ENCODE measurements around the gene SLC22A16. TPM values are rescaled to one million over a fixed set of nuclear protein-coding genes. Genes with fewer than 3 reads are reported as not detected.

SLC22A16 gene
- total and polyA plus RNA-seq, 2 of the 13 experiments (the other 11 are each of a cell fraction or from before 2014, with no cell fraction given): 0.04 TPM; not detected in 1

DNA sequence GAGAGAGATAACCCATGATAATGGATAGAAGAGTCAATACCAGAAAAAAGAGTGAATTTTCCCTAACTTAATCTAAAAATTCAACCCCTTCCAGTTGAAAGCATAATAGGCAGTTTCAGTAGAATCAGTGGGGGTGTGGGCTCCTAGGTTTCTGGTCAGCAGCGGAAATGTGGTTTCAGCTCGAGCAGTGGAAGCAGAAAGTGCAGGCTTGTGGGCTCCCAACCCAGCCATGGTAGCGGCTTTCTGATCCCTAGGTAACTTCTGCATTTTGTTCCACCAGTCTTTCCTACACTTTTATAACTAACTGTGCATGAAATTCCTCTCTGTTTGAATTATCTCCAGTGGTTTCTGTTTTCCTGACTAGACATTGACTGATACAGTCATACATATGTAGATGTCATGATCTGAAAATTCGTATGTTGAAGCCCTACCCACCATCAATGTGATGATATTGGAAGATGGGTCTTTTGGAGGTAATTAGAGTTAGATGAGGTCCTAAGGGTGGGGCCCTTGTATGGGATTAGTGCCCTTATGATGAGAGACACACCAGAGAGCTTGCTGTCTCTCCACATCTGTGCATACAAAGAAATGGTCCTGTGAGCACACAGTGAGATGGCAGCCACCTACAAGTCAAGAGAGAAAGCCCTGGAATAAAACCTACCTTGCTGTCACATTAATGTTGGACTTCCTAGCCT lies 54.5 kb downstream of the SLC22A16 start:
- DNase-seq (ENCODE audit: low spot score) (no peak), FAIRE-seq (no peak), ATAC-seq (no peak)
- POLR2A ChIA-PET: no interaction called here
- intact Hi-C loops (cut with micrococcal nuclease; ENCODE audit: unreplicated experiment) (no loop called here), in situ Hi-C loops (cut with HindIII; ENCODE audit: extremely low pct_ligation_motif_present, low pct_unique_long_range_greater_than_20kb) (no loop called here)
- H3K9ac ChIP-seq (ENCODE audit: insufficient read depth, low read depth, low read length): no peak overlapping the region
- CTCF ChIA-PET (ENCODE audit: low intra/inter-chr PET ratio, low total read pairs): no interaction called here
- H3K4me2 ChIP-seq (ENCODE audit: low read depth, low read length): no peak overlapping the region
- H4K20me1 ChIP-seq (ENCODE audit: insufficient read depth, low read length): no peaks in the 10 kb centered on the region
- WGBS (ENCODE audit: low lambda C conversion rate): 75% methylated on average over 4 of the region's 4 CpGs
- no peaks in the 10 kb centered on the region; the same call in 1 of the 2 replicates for H3K9me3 ChIP-seq (ENCODE audit: low read length)
- no peaks in the 10 kb centered on the region for H3K27me3 ChIP-seq (ENCODE audit: control insufficient read depth in 1 of 2, insufficient read depth in 2 of 2, low read length in 2 of 2)
- H3K4me3 ChIP-seq (replicated peaks in 1 of 3; ENCODE audit: insufficient read depth in 1 of 3, low read depth in 2 of 3, low read length in 3 of 3): no peak overlapping the region
- H3K79me2 ChIP-seq (ENCODE audit: insufficient read depth, low read length): no peaks in the 10 kb centered on the region
- no peak overlapping the region for H3K27ac ChIP-seq (ENCODE audit: extremely low read length, insufficient read depth, low read length)
- H3K4me1 ChIP-seq (ENCODE audit: insufficient read depth, low read length): peaks cover 31% of the 10 kb centered on the region
- TF ChIP-seq ATAD3A (CRISPR knock-in tag; IDR thresholded peaks at IDR 0.05) (no peak), ZNF264 (CRISPR knock-in tag; IDR thresholded peaks at IDR 0.05) (peak; percentile 99)
- no peak overlapping the region for H2AFZ ChIP-seq (ENCODE audit: low read length)
- no peaks in the 10 kb centered on the region for H3K36me3 ChIP-seq (replicated peaks in 1 of 2; ENCODE audit: control insufficient read depth in 1 of 2, insufficient read depth in 2 of 2, low read length in 2 of 2)
- BruUV-seq (replicated peaks): no TSS peak

DNA sequence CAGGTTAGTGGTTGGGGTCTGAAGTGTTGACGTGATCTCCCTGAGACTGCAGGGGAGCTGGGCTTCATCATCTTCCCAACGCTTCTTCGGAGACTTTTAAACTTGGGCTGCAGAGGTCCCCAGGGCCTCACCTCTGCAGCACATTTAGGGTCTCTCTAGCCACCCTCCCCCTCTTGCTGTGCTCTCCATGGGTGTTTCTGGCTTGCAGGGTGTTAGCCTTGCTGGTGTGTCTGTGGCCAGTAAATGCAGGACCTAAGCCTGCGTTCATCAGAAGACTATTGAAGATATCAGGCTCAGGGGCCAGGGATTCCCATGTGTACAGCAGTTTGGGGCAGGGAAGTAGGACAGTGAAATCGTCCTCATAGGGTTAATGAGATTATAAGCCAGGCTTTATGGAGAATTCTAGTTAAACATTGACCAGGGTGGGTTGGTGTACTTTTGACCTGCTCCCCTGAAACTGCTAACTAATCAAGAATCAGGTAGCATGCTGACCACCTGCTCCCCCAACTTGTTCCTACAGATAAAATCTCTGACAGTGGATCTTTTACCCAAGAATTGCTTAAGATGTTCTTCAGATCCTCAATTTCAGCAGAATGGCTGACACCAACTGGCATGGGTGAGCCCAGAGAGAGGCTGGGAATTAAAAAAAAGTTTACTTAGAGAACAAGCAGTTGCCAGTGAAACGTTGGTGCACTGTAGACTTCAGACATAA lies 57.2 kb downstream of the SLC22A16 start:
- Histone ChIP-seq H2AFZ (ENCODE audit: low read length) (peak overlapping the region; percentile 88), H3K27ac (ENCODE audit: extremely low read length, insufficient read depth, low read length) (peak overlapping the region; percentile 85), H3K27me3 (ENCODE audit: control insufficient read depth in 1 of 2, insufficient read depth in 2 of 2, low read length in 2 of 2) (no peaks in the 10 kb centered on the region; a peak in 1 of 5 replicates), H3K36me3 (replicated peaks in 1 of 2; ENCODE audit: control insufficient read depth in 1 of 2, insufficient read depth in 2 of 2, low read length in 2 of 2) (no peaks in the 10 kb centered on the region), H3K79me2 (ENCODE audit: insufficient read depth, low read length) (no peaks in the 10 kb centered on the region), H4K20me1 (ENCODE audit: insufficient read depth, low read length) (no peaks in the 10 kb centered on the region), H3K4me3 (replicated peaks in 1 of 3; ENCODE audit: insufficient read depth in 1 of 3, low read depth in 2 of 3, low read length in 3 of 3) (peak overlapping the region; percentile 10 to 65 (median 42)), H3K4me2 (ENCODE audit: low read depth, low read length) (peak overlapping the region; percentile 99), H3K9ac (ENCODE audit: insufficient read depth, low read depth, low read length) (peak overlapping the region; percentile 58), H3K9me3 (ENCODE audit: low read length) (no peaks in the 10 kb centered on the region; the same call in 1 of the 2 replicates), H3K4me1 (ENCODE audit: insufficient read depth, low read length) (peaks cover 43% of the 10 kb centered on the region)
- intact Hi-C loops (cut with micrococcal nuclease; ENCODE audit: unreplicated experiment): no loop called here
- no TSS peak for BruUV-seq (replicated peaks)
- FAIRE-seq (peak; percentile 90), ATAC-seq (peak; percentile 63), DNase-seq (ENCODE audit: low spot score) (peak; percentile 77)
- in situ Hi-C loops (cut with HindIII; ENCODE audit: extremely low pct_ligation_motif_present, low pct_unique_long_range_greater_than_20kb): no loop called here
- POLR2A ChIA-PET: no interaction called here
- WGBS (ENCODE audit: low lambda C conversion rate): 33% methylated on average over 5 of the region's 6 CpGs
- CTCF ChIA-PET (ENCODE audit: low intra/inter-chr PET ratio, low total read pairs): no interaction called here
- TF ChIP-seq CTCF (CRISPR knock-in tag; IDR thresholded peaks at IDR 0.05): no peak
- peak; percentile 41; the same call in 1 of the 2 replicates for TF ChIP-seq KLF6 (CRISPR knock-in tag; IDR thresholded peaks at IDR 0.05)
- TF ChIP-seq SOX13 (IDR thresholded peaks at IDR 0.05): no peak
- TF ChIP-seq SOX13 (CRISPR knock-in tag; conservative IDR thresholded peaks at IDR 0.05 in 1 of 2, IDR thresholded peaks at IDR 0.05 in 1 of 2): peak in 1 of 2 experiments; percentile 41; a peak in 1 of 4 replicates
- peak; percentile 41; the same call in 1 of the 2 replicates for TF ChIP-seq ZFP91 (CRISPR knock-in tag; IDR thresholded peaks at IDR 0.05; ENCODE audit: borderline replicate concordance)
- peak; percentile 21; the same call in 1 of the 2 replicates for TF ChIP-seq SP4 (CRISPR knock-in tag; IDR thresholded peaks at IDR 0.05)
- TF ChIP-seq NCOR1 (IDR thresholded peaks at IDR 0.05; ENCODE audit: borderline replicate concordance, low read length): peak; percentile 65; the same call in 1 of the 2 replicates
- TF ChIP-seq MAFF (IDR thresholded peaks at IDR 0.05; ENCODE audit: low read depth, low read length): peak; percentile 73
- TF ChIP-seq ATRX (CRISPR knock-in tag; IDR thresholded peaks at IDR 0.05; ENCODE audit: borderline replicate concordance): no peak
- no peak for TF ChIP-seq SP1 (IDR thresholded peaks at IDR 0.05)
- TF ChIP-seq SP1 (CRISPR knock-in tag; IDR thresholded peaks at IDR 0.05): no peak

All from HepG2 (cell line).